ENCODE results near the gene CFAP70. TPM values are rescaled to one million over a fixed set of nuclear protein-coding genes. Genes with fewer than 3 reads are reported as not detected.

Gene CFAP70
- total RNA-seq, result 0.05 and 0.13 TPM in 2 replicates

GRCh38 chr10:73358331-73359279 lies at the start of gene CFAP70:
CFAP70 (minus strand) TSS chr10:73358864; CDS start chr10:73354796, 4,068 bp downstream.

DNA sequence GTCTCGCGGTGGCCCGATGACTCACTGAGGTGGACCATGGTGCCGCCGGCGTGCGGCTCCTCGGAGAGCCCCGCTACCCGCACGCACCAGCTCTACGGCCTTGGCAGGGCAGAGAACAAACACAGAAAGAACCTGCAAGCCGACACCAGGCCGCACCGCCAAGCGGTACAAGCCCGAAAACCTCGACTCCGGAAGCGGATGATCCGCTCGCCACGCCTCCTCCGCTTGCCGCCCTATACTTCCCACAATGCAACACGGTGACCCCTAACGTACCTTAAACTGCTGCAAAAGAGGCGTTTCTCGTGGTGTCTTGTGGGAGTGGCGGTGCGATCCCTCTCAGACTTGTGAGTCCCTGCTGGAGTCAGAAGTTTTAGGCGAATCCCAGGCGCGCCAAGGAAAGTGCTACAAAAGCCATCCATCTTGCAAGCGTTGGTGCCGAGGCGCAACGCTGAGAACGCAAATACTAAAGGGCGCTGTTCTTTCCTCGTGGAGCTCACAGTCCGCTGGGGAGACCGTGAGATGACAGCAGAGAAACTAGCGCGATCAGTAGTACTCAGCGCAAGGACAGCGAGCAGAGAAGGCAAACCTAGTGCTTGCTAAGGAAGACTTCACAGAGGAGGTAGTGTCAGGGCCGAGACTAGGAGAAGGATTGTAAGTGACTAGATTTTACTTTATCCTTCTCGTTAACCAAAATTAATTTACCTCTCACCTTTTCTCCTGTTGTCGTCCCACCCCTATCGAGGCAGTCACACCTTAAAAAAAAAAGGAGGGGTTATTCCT lies 106.0 kb downstream of the CFAP70 start, which contains the start of gene MRPS16:
Gene MRPS16 (minus strand): TSS at position 200 of the 780 bp plus-strand sequence. CDS start 162 bp downstream, at position 38.

DNA sequence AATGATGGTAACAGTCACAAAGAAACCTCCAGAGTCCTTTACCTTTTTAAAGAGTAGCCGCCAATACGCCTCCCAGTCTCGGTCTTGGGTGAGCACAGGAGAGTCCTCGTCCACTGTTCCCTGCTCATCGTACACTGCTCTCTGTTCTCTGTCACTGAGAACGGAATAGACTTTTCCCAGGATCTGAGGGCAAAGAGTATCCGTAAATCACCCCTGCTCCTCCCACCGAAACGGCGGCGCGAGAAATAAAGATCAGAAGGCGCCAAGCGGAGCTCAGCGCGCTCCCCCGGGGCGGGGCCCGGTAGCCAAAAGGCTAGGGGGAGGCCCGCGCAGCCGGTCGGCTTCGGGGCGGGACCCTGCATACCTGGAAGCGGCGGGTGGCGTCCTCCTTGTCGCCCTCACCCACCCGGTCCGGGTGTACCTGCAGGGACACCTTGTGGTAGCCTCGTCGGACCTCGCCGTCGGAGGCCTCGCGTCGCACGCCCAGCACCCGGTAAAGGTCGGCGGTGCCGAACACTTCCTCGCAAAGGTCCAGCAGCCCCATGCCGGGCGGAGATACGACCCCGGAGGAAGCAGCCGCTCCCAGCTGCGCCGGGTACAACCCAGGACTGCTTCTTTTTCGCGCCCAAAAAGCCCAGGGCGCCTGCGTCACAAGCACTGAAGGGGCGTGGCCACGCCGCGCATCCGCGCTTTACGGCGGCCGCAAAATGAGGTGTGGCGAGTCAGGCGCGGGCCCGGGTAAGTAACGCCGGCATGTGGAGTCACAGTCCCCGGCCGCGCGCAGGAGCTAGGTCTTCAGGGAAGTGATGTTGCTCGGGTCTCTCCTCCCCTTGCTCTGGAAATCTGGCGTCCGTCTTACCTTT lies 111.8 kb downstream of the CFAP70 start, which contains the start of gene DNAJC9:
Gene DNAJC9 (minus strand): TSS at position 610 of the 863 bp plus-strand sequence. CDS start 66 bp downstream, at position 544.

Other genes with a start within 250 kb of the CFAP70 start
- gene NUDT13, start 248.4 kb downstream of the CFAP70 start, total RNA-seq, result 1.1 and 1.7 TPM in 2 replicates
- 30.6 and 36.9 TPM in 2 replicates for gene ECD, start 190.9 kb downstream of the CFAP70 start, total RNA-seq
- gene FAM149B1, start 190.7 kb downstream of the CFAP70 start, total RNA-seq, result 6.9 and 10.0 TPM in 2 replicates
- 54.2 and 58.6 TPM in 2 replicates for gene DNAJC9, start 111.6 kb downstream of the CFAP70 start, total RNA-seq
- gene MRPS16, start 106.2 kb downstream of the CFAP70 start, total RNA-seq, result 58.8 and 64.5 TPM in 2 replicates
- gene ANXA7, start 55.2 kb upstream of the CFAP70 start, total RNA-seq, result 110 and 111 TPM in 2 replicates
- 0.30 and 0.40 TPM in 2 replicates for gene MSS51, start 74.7 kb upstream of the CFAP70 start, total RNA-seq
- gene PPP3CB, start 137.2 kb upstream of the CFAP70 start, total RNA-seq, result 11.9 and 13.1 TPM in 2 replicates
- gene USP54, start 232.5 kb upstream of the CFAP70 start, total RNA-seq, result 7.2 and 9.5 TPM in 2 replicates